SK-MEL-5 (cell line): ENCODE measurements around the gene LILRB4. TPM values are rescaled to one million over a fixed set of nuclear protein-coding genes. Genes with fewer than 3 reads are reported as not detected.
A peak's percentile ranks its signal among the peaks of the same experiment; 100 is the strongest.
"Not testable (repeated sequence)": the region's sequence is repeated elsewhere in the genome, so short reads cannot be mapped to it uniquely, and the experiment has no call there.

Source experiments
- DNase-seq: peaks from one replicate; pipeline ENCODE4 v3.0.0-alpha.2; 2016; ENCODE audit warnings: low read depth, low spot score
- in situ Hi-C: cut with HindIII; loops from 2 replicates; pipeline ENCODE4 v1.10.0; 2016; ENCODE audit warnings: low sequenced_read_pairs, high pct_unique_total_duplicates, low pct_unique_long_range_greater_than_20kb
- total RNA-seq: library from RNA; depleted of rRNA; stranded (reverse); fragments of >200 nt; shearing (Covaris generic); gene quantifications from 2 replicates; pipeline ENCODE4 v1.2.3, GENCODE V29; 2014

Gene LILRB4
- total RNA-seq, 1 experiment from 2014 or later: not detected

DNA sequence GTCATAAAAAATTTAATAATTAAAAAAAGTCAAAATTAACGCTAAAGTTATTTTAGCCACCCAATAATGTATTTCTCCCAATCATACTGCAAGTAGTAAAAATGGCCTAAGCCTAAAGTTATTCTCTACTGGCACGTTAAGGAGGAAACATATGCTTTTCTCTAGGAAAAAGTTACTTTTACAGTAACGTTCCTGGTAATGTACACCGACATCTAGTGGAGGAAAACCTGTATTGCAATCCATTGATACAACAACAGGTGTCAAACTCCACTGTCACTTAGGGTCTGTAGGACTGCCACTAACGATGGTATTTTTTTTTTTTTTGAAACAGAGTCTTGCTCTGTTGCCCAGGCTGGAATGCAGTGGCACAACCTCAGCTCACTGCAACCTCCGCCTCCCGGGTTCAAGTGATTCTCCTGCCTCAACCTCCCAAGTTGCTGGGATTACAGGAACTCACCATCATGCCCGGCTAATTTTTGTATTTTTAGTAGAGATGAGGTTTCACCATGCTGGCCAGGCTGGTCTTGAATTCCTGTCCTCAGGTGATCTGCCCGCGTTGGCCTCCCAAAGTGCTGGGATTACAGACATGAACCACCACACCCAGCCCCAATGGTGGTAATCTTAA is 13.5 kb downstream of the LILRB4 start:
- in situ Hi-C loops: not testable (repeated sequence)
- DNase-seq: peak; percentile 56

DNA sequence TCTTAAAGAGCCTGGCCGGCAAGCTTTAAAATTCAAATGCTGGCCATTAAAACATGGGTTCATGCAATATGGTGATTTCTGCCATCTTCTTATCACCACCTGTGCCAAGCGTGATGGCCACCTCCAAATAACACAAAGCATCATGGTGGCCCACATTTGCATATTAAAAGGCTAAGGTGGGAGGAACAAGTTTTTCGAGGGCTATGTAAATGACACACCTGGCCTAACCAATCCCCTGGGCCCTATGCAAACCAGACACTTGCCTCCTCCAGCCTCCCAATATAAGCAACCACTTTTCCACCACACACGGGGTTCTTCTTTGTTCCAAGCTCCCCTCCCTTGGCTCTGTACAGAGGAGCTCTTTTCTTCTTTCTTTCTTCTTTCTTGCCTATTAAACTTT is 14.4 kb downstream of the LILRB4 start:
- in situ Hi-C loops: no loop called here
- DNase-seq: no peak

DNA sequence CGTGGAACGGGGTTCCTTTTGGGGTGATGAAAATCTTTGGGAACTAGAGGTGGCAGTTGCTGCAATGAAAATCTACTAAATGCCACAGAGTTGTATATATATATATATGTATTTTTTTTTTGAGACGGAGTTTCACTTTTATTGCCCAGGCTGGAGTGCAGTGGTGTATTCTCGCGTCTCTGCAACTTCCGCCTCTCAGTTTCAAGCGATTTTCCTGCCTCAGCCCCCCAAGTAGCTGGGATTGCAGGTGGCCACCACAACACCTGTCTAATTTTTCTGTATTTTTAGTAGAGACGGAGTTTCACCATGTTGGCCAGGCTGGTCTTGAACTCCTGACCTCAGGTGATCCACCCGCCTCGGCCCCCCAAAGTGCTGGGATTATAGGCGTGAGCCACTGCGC is 18.8 kb downstream of the LILRB4 start:
- in situ Hi-C loops, DNase-seq: not testable (repeated sequence)

DNA sequence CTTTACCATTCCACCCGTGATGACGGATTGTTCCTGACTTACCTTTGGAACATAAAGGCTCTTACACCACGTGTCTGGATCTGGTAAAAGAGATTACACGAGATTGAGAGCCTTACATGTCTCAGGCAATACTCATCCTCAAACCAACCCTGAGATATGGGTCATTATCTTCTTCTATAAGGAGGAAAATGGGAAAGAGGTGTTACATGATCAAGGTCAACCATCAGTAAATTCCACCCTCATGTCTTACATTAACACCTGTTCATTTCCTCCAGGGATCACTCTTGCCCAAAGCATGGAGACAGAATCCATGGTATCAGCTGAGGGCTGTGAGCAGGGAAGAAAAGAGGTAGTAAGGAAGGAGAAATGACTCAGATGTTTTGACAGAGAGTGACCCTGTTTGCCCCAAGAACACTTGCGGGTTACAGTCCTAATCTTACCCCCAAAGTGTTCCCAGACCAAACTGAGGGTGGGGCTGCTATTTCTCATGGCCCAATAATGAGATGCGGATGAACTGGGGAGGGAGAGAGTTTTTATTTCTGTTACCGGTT is 19.6 kb downstream of the LILRB4 start:
- no peak for DNase-seq
- in situ Hi-C loops: no loop called here

DNA sequence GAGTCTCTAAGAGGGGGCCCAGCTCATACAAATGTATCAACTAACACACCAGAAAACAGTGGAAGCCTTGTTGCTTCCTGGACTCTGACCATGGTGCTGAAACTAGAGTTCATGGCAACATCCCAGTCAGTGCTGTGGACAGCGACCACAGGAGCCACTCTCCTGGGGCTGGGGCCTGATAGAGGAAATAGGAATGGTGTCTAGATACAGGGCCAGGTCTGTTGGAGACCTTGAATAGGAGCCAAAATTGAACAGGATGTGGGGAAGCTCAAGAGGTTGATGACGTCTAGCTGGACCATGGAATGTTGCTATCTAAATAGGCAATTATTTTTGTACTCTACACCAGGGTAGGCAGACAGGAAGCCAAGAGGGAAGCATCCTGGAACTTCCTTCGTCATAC is 21.7 kb downstream of the LILRB4 start:
- peak; percentile 83 for DNase-seq
- in situ Hi-C loops: no loop called here

DNA sequence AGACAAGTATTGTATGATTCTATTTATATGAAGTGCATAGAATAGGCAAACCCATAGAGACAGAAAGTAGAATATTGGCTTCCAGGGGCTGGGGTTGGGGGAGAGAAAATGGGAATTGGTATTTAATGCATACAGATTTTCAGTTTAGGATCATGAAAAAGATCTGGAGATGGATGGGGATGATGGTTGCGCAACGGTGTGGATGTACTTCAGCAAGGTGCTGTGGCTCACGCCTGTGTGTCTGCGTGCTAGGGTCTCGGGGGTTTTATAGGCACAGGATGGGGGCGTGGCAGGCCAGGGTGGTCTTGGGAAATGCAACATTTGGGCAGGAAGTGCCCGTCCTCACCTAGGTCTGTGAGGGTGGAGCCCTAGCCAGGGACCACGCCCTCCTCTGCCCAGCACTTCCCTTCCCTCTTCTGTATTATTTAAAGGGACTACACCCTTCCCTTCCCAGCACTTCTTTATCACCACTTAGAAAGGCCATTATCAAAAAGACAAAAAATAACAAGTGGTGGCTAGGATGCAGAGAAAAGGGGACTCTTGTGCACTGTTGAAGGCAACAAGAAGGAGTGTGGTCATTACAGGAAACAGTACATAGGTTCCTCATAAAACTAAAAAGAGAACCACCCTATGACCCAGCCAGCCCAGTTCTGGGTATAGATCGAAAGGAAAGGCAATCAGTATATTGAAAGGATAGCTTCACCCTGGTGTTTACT is 29.0 kb downstream of the LILRB4 start:
- in situ Hi-C loops: no loop called here
- no peak for DNase-seq

DNA sequence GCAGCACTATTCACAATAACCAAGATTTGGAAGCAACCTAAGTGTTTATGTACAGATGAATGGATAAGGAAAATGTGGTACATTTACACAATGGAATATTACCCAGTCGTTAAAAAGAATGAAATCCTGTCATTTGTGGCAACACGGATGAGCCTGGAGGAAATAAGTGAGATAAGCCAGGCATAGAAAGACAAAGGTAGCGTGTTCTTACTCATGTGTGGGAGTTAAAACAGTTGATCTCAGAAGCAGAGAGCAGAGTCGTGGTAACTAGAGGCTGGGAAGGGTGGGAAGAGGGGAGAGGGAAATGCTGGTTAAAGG is 29.5 kb downstream of the LILRB4 start:
- no peak for DNase-seq
- in situ Hi-C loops: no loop called here

DNA sequence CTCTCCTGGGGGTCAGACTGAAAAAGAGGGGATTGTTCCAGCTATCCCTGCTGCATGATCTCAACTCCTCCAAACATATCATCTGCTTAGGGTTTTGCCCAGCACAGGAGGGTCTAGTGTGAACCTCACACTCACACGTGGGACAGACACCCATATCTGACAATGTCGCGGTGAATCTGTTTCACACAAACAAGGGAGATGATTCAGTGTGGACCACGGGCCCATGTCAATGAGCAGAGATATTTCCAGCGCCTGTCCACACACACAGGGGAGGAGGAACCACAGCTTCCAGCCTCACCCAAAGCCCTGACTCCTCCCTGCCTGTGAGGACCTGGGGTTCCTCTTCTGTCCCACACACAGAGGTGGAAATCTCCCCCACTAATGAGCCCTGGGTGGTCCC is 31.9 kb downstream of the LILRB4 start:
- DNase-seq: no peak
- in situ Hi-C loops: no loop called here

DNA sequence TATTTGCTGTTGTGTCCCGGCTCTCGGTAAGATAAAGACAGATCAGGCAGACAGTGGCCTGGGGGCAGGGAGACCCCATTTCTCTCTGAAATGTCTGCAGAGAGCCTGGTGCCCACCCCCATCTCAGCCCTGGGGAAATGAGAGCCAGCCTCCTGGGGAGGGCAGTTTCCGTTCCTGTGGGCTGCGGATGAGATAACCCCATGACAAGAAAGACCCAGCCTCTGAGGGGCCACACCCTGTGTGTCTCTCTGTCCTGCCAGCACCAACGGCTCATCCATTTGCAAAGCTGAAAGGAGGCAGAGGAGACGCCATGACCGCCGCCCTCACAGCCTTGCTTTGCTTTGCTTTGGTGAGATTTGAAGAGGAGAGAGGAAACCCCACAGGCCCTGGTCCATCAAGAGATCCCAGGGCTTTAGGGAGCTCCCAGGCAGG is 33.3 kb downstream of the LILRB4 start:
- in situ Hi-C loops: no loop called here
- no peak for DNase-seq

DNA sequence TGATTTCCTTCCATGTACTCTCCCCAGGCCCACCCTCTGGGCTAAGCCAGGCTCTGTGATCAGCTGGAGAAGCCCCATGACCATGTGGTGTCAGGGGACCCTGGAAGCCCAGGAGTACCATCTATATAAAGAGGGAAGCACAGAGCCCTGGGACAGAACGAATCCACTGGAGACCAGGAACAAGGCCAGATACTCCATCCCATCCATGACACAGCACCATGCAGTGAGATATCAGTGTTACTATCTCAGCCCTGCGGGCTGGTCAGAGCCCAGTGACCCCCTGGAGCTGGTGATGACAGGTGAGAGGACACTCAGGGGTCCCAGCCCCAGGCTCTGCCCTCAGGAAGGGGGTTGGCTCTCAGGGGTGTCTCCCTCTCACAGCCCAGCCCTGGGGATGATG is 34.0 kb downstream of the LILRB4 start:
- DNase-seq: no peak
- in situ Hi-C loops: no loop called here

DNA sequence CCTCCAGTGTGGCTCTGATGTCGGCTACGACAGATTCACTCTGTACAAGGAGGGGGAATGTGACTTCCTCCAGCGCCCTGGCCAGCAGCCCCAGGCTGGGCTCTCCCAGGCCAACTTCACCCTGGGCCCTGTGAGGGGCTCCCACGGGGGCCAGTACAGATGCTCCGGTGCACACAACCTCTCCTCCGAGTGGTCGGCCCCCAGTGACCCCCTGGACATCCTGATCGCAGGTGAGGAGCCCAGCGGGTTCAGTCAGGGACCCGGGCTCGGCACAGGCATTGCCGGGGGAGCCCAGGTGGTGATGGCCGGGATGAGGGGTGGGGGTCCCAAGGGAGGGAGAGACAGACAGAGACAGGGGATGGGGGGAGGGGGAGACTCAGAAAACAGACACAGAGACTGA is 34.9 kb downstream of the LILRB4 start:
- DNase-seq, in situ Hi-C loops: not testable (repeated sequence)

DNA sequence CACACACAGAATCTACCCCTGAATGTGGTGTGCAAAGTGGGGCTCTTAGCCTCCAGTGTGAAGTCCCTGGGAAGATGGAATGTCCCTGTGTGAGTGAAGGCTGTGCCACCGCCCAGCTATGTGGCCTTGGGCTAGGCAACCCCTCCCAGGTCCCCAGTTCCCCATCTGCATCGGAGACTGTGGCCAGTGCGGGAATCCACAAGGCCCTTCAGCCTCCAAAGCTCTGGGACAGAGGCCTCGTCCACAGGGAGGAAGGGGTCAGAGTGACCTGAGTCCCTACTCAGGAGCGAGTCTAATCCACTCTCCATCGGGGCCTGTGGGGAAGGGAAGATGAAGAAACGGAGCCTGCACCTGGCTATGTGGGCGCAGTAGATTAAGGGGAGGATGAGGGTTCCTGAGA is 42.1 kb downstream of the LILRB4 start:
- DNase-seq: no peak
- in situ Hi-C loops: no loop called here

DNA sequence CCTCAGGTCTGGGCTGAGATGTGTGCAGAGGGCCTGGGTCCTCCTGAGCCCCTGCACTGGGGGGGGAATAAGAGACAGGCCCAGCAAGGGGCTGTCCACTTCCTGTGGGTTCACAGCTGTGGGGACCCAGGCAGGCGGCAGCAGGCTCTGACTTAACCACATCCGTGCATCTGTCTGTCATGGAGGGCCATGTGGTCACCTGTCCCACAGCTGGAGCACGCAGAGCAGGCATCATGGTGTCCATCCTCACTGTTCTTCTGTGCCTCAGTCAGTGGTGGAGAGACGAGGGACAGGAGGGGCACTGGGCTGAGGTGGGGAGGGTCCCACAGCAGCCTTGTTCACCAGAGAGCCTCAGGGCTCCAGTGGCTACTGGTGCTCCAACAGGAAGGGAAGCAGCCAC is 45.2 kb downstream of the LILRB4 start:
- no peak for DNase-seq
- in situ Hi-C loops: no loop called here

DNA sequence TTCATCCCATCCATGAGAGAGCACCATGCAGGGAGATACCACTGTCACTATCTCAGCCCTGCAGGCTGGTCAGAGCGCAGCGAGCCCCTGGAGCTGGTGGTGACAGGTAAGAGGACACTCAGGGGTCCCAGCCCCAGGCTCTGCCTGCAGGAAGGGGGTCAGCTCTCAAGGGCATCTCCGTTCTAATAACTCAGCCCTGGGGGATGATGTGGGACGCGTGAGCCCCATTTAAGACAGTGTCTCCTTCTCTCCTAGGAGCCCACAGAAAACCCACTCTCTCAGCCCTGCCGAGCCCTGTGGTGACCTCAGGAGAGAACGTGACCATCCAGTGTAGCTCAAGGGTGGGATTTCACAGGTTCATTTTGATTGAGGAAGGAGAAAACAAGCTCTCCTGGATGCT is 46.0 kb downstream of the LILRB4 start:
- no peak for DNase-seq
- in situ Hi-C loops: no loop called here

DNA sequence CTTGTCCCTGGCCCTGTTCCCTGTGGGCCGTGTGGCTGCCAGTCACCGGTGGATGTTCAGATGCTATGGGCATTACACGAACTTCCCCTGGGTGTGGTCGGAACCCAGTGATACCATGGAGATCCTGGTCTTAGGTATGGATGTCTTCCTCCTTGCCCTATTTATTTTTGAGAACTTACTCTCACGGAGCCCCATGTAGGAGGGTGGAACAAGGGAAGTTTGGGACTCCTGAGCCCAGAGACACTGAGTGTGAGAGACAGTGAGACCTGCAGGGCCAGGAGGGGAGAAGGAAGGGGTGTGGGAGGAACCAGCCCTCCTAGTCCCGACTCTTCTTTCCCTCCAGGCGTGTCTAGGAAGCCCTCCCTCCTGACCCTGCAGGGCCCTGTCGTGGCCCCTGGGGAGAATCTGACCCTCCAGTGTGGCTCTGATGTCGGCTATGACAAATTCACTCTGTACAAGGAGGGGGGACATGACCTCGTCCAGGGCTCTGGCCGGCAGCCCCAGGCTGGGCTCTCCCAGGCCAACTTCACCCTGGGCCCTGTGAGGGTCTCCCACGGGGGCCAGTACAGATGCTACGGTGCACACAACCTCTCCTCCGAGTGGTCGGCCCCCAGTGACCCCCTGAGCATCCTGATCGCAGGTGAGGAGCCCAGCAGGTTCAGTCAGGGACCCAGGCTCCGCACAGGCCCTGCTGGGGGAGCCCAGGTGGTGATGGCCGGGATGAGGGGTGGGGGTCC is 46.6 kb downstream of the LILRB4 start:
- DNase-seq: no peak
- in situ Hi-C loops: no loop called here

DNA sequence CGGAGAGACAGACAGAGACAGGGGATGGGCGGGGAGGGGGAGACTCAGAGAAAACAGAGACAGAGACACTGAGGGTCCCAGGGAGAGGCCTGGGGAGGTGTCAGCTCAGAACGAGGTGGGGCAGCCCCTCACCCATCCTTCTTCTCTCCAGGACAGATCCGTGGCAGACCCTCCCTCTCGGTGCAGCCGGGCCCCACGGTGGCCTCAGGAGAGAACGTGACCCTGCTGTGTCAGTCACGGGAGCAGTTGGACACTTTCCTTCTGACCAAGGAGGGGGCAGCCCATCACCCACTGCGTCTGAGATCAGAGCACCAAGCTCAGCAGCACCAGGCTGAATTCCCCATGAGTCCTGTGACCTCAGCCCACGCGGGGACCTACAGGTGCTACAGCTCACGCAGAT is 47.2 kb downstream of the LILRB4 start:
- in situ Hi-C loops, DNase-seq: not testable (repeated sequence)
